Mucosa of stomach (tissue), 1 donor: ENCODE data around the gene BTLA.
"Not testable (repeated sequence)": the region's sequence is repeated elsewhere in the genome, so short reads cannot be mapped to it uniquely, and the experiment has no call there.

ENCODE experiments used
- H3K27me3 ChIP-seq: one replicate; pipeline ENCODE4 v1.7.0; 2013; ENCODE audit warnings: mild to moderate bottlenecking, low read length; ENCODE audit not compliant: control insufficient read depth, insufficient read depth
- H3K36me3 ChIP-seq: one replicate; pipeline ENCODE4 v1.7.0; 2013; ENCODE audit warnings: low read length; ENCODE audit not compliant: control insufficient read depth, insufficient read depth
- H3K4me1 ChIP-seq: one replicate; pipeline ENCODE4 v1.7.0; 2013; ENCODE audit warnings: mild to moderate bottlenecking, low read length; ENCODE audit not compliant: control insufficient read depth, insufficient read depth
- H3K4me3 ChIP-seq: one replicate; pipeline ENCODE4 v1.7.0; 2013; ENCODE audit warnings: low read length
- H3K9ac ChIP-seq: one replicate; pipeline ENCODE4 v1.7.0; 2013; ENCODE audit warnings: mild to moderate bottlenecking, low read length, moderate library complexity
- H3K9me3 ChIP-seq: one replicate; pipeline ENCODE4 v1.7.0; 2013; ENCODE audit warnings: mild to moderate bottlenecking, low read length, moderate library complexity; ENCODE audit not compliant: control insufficient read depth
- donor health status: Pancreatic carcinoma.

Gene BTLA, protein sequence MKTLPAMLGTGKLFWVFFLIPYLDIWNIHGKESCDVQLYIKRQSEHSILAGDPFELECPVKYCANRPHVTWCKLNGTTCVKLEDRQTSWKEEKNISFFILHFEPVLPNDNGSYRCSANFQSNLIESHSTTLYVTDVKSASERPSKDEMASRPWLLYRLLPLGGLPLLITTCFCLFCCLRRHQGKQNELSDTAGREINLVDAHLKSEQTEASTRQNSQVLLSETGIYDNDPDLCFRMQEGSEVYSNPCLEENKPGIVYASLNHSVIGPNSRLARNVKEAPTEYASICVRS

DNA sequence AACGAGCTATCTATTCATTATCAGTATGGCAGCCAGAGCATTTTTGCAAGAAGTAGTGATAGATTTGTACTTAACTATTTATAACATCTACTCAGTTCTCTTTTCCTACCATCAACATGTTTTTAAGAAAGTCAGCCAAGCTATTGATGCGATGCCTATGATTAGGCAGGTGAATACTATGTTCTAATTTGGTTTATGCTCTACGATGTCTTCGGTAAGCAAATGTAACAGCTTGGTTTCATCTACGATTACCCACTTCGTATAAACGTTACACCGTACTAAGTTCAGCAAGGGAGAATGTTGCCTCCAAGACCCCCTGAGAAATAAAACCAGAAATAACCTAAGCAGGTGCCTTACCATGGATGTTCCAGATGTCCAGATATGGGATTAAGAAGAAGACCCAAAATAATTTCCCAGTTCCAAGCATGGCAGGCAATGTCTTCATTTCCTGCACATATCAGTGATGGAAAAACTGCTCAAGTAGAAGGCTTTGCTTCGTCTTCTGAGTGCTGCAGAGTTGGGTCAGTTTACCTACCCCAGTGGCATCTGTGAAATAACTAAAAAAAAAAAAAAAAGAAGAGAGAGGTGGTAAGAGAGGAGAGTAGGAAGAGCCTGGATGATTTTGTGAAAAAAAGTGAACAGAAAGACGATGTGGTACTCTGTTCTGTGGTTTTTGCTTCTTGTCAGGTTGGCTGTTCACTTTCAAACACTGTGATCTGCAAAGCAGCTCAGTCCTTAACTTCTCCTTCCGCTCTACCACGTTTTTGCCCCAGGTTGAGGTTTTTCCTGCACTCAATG lies at the start of gene BTLA:
TSS of gene BTLA (minus strand) at position 559 of the 798 bp plus-strand sequence. CDS start at position 445, 114 bp downstream.
- H3K9ac ChIP-seq = no peak within 1 kb of the TSS
- H3K4me3 ChIP-seq = no peak within 1 kb of the TSS
- H3K4me1 ChIP-seq = no peaks in the 10 kb centered on the region
- no peaks in the 10 kb centered on the region for H3K36me3 ChIP-seq
- no peaks in the 10 kb centered on the region for H3K27me3 ChIP-seq
- H3K9me3 ChIP-seq = no peaks in the 10 kb centered on the region

DNA sequence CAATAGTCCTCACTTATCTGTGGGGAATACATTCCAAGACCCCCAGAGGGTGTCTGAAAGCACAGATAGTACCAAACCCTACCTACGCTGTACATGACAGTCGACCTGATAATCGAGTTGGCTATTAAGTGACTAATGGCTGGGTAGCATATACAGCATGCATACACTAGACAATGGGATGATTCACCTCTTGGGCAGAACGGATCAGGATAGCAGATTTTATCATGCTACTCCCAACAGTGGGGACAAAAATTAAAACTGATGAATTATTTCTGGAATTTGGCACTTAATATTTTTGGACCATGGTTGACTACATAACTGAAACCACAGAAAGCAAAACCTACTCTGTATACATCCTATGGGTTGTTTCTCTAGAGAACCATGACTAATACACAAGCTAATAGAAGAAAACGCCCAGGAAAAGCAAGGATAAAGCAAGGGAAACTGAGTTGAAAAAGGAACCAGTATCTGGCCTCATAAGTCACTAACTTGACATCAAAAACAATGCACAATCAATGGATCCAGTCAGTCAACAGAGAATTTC lies 47.0 kb upstream of the BTLA start:
- Histone ChIP-seq H3K9me3 (no peaks in the 10 kb centered on the region), H3K9ac (no peak overlapping the region), H3K36me3 (peaks cover 3% of the 10 kb centered on the region), H3K27me3 (no peaks in the 10 kb centered on the region), H3K4me1 (no peaks in the 10 kb centered on the region), H3K4me3 (no peak overlapping the region)

DNA sequence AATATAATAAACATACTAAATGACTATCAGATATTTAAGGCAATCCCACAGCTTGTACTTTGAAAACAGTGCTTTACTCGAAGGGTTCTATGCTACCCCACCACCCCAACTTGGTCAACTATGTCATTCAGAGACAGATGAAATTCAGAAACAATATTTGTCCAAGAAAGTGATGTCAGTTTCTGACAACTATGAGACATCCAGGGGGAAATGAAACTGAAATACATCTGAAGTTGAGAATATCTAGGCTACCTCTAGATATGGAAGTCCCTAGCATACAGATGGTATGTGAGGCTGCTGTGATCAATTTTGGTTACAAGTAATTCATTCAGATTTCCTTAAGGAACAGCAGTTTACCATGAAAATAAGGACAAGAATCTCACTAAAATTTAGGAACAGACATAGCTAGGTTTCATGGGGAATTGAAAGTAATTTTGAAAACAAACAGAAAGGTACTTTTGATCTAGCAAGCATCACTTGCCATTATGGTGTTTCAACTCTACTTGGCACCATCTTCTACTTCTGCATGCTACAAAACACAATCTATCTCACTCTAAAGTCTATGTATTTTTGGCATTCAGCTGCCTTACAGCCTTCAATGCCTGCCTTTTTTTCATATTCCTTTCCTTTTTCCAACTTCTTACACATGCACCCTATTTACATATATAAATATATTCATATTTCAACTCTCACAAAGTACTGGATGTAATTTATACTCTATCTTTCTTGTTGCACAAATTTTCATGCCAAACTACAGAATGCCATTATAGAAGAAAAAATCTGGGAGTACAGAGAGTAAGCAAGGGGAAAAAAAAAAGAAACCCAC lies 40.8 kb upstream of the BTLA start:
- H3K9ac ChIP-seq = no peak overlapping the region
- H3K27me3 ChIP-seq = no peaks in the 10 kb centered on the region
- H3K4me1 ChIP-seq = no peaks in the 10 kb centered on the region
- H3K36me3 ChIP-seq = no peaks in the 10 kb centered on the region
- H3K9me3 ChIP-seq = no peaks in the 10 kb centered on the region
- H3K4me3 ChIP-seq = no peak overlapping the region

DNA sequence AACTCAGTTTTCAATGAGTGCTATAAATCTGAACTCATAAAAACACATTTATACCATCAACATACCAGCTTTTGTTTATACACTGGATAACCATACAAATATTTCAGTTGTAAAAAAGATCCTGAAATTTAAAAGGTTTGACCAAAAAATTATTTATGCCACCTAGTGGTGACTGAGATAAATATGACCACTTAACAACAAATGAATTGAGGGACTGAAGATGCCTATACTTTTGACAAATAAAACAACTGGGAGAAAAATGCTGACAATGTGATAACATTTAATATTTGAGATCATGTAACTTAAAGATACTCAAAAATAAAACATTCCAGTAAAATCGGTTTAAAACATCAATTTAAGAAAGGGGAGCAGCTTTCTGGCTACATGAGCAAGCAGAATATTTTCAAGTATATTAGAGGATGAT lies 32.1 kb upstream of the BTLA start:
- H3K27me3 ChIP-seq = no peaks in the 10 kb centered on the region
- H3K36me3 ChIP-seq = peaks cover 11% of the 10 kb centered on the region
- no peak overlapping the region for H3K9ac ChIP-seq
- H3K4me1 ChIP-seq = no peaks in the 10 kb centered on the region
- H3K4me3 ChIP-seq = no peak overlapping the region
- no peaks in the 10 kb centered on the region for H3K9me3 ChIP-seq

DNA sequence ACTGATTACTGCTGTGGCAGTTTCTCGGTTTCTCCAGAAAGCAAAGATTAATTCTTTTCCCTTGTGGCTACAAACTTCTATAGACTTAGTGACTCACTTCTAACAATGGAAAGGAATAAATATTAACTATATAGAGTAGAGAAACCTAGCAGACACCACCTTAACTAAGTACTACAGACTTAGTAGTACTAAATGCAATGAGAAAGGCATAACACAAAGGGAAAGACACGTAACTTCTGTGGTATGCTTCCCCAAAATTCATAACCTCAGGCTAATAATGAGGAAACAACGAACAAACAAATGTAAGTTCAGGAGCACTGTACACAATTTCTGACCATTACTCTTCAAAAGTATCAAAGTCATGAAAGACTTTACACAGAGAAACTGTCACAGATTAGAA lies 31.3 kb upstream of the BTLA start:
- Histone ChIP-seq H3K4me1 (no peaks in the 10 kb centered on the region), H3K9me3 (no peaks in the 10 kb centered on the region), H3K9ac (no peak overlapping the region), H3K36me3 (peaks cover 11% of the 10 kb centered on the region), H3K27me3 (no peaks in the 10 kb centered on the region), H3K4me3 (no peak overlapping the region)

DNA sequence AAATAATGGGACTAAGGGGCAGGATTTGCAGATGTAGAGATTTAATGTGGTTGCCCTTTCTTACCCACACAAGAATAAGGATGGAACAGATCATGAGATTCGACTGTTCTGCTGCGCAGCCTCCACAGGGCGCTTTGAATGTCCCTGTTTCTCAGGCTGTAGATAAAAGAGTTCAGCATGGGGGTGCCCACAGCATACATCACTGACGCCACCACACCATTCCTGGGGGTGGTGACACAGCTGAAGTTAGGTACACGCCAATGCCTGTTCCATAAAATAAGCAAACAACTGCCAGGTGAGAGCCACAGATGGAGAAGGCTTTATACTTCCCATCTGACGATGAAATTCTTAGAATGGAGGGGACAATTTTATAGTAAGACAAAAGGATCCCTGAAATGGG lies 24.9 kb upstream of the BTLA start:
- not testable (repeated sequence) for H3K4me3 ChIP-seq, H3K36me3 ChIP-seq, H3K9me3 ChIP-seq, H3K9ac ChIP-seq, H3K27me3 ChIP-seq, H3K4me1 ChIP-seq

DNA sequence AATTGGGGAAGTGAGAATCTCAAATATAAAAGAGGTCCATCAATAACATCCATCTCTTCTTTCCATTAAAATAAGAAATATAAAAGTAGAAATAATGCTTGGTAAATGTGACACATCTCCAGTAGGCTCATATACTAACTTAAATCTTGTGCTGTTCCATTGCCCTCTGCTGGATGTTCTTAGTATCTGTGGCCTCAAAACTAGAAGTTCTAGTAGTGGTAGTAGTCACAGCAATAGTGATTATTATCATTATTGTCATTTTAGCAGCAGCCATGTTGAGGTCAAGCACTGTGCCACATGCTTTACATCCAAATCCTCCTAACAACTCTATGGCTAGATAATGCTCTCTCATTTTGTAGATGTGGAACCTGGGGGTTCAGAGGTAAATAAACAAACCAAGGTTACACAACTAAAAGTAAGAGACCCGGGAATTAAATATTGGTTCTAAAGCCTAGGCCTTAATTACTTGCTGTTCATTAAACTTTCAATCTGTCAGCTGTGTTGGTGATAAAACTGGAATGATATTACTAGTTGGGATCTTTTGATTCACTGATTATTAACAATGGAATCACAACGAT lies 20.2 kb upstream of the BTLA start:
- H3K27me3 ChIP-seq = no peaks in the 10 kb centered on the region
- no peaks in the 10 kb centered on the region for H3K9me3 ChIP-seq
- no peaks in the 10 kb centered on the region for H3K36me3 ChIP-seq
- no peaks in the 10 kb centered on the region for H3K4me1 ChIP-seq
- H3K9ac ChIP-seq = no peak overlapping the region
- H3K4me3 ChIP-seq = no peak overlapping the region

DNA sequence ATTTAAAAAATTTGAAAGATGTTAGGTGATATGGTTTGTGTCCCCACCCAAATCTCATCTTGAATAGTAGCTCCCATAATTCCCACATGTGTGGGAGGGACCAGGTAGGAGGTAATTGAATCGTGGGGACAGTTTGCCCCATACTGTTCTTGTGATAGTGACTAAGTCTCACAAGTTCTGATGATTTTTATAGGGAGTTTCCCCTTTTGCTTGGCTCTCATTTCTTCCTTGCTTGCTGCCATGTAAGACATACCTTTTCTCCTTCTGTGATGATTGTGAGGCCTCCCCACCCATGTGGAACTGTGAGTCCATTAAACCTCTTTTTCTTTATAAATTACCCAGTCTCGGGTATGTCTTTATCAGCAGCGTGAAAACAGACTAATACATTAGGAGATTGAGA lies 19.7 kb upstream of the BTLA start:
- H3K27me3 ChIP-seq, H3K4me1 ChIP-seq, H3K9me3 ChIP-seq, H3K36me3 ChIP-seq, H3K9ac ChIP-seq, H3K4me3 ChIP-seq: not testable (repeated sequence)

DNA sequence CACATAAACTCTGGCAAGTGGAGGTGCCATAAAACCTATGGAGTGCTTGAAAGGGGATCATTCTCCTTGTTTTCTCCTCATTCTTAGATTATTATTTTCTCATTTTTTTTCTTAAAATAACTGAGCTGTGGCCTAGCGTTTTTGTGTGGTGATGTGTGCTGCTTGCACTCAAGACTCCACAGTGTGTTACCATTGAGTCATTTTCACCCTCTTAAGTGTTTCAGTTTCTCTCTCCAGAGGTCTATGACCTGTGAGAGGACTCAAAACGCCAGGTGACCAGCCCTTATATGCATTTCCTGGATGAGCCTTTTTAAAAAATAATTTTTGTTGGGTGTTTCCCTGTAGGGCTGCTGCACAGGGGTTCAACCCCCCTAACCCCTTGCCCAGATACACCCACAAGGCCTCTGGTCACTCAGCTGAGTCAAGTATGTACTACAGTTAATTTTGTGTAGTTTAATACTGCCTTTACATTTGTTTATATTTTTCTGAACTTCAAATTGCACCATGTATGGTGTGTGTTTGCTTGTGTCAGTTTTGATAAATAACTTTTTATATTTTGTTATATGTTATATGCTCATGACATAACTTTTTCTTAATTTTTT lies 15.4 kb upstream of the BTLA start:
- Histone ChIP-seq H3K27me3 (no peaks in the 10 kb centered on the region), H3K36me3 (no peaks in the 10 kb centered on the region), H3K9ac (no peak overlapping the region), H3K4me3 (no peak overlapping the region), H3K9me3 (no peaks in the 10 kb centered on the region), H3K4me1 (no peaks in the 10 kb centered on the region)

DNA sequence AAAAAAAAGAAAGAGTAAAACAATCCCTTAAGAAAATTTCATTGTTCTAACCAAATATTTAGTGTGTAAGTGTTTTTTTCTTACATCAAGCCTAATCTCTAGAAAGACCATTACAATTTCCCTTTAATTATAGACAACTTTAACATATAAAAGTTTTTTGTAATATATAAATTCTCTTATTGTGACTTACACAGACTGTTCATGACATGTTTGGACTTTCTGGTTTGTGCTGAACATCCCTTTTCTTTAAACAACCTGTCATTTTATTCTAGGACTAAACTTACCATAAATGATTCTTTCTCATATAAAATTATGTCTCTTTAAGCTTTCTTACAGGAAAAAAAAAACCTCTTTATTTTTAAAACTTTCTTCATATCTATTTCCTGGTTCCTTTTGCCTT lies 13.0 kb upstream of the BTLA start:
- H3K9ac ChIP-seq = no peak overlapping the region
- no peak overlapping the region for H3K4me3 ChIP-seq
- H3K4me1 ChIP-seq = no peaks in the 10 kb centered on the region
- H3K9me3 ChIP-seq = no peaks in the 10 kb centered on the region
- no peaks in the 10 kb centered on the region for H3K27me3 ChIP-seq
- H3K36me3 ChIP-seq = no peaks in the 10 kb centered on the region

DNA sequence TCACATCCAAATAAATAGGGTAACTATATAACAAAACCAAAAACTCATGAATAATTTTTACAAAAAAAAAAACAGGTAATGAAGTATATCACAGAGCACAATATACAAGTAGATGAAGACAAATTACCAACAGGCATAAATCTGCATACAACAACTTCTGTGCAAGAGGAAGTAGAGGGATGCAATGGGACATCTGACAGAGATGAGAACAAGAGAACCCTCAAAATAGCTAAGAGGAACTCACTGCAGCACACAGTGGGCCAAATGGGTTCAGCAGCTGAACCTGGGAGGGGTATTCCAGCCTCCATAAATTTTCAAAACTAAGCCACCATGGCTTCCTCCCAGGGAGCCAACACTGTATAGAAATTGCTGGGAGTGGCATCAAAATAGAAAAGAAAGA lies 9.6 kb upstream of the BTLA start:
- Histone ChIP-seq H3K4me1 (no peaks in the 10 kb centered on the region), H3K4me3 (no peak overlapping the region), H3K36me3 (no peaks in the 10 kb centered on the region), H3K9me3 (no peaks in the 10 kb centered on the region), H3K27me3 (no peaks in the 10 kb centered on the region), H3K9ac (no peak overlapping the region)
